Fibroblast of lung (primary cell): ENCODE measurements around the gene SELENOK.

Experiments
- CTCF ChIP-seq, 2 donors: IDR thresholded peaks in 1 of 2; conservative IDR thresholded peaks in 1 of 2; 1 replicate in 1 of 2; 2 replicates in 1 of 2; pipeline ENCODE4 v1.5.1; 2011 to 2012; ENCODE audit warnings: low read length in 2 of 2, control low read depth in 1 of 2, inconsistent platforms in 1 of 2, low read depth in 1 of 2, mild to moderate bottlenecking in 1 of 2
- EZH2 ChIP-seq: IDR thresholded peaks from 2 replicates; pipeline ENCODE4 v1.5.1; 2012; ENCODE audit warnings: low read length, control low read depth, mild to moderate bottlenecking; ENCODE audit errors: missing control alignments

GRCh38 chr3:53834429-53835095, 57.1 kb downstream of the SELENOK start:
- TF ChIP-seq CTCF (conservative IDR thresholded peaks at IDR 0.05 in 1 of 2, IDR thresholded peaks at IDR 0.05 in 1 of 2; ENCODE audit: low read depth in 1 of 2, low read length in 2 of 2) (no peak), EZH2 (no peak)
